ENCODE results near the gene LDB1. TPM values are rescaled to one million over a fixed set of nuclear protein-coding genes. Genes with fewer than 3 reads are reported as not detected.

Gene LDB1
- total and polyA plus RNA-seq, 2 of the 13 experiments (the other 11 are each of a cell fraction or from before 2014, with no cell fraction given) = 17.2 to 45.5 TPM

GRCh38 chr10:102120142-102120990 lies at the start of gene LDB1 (continued):
- TF ChIP-seq, protein P1, sequence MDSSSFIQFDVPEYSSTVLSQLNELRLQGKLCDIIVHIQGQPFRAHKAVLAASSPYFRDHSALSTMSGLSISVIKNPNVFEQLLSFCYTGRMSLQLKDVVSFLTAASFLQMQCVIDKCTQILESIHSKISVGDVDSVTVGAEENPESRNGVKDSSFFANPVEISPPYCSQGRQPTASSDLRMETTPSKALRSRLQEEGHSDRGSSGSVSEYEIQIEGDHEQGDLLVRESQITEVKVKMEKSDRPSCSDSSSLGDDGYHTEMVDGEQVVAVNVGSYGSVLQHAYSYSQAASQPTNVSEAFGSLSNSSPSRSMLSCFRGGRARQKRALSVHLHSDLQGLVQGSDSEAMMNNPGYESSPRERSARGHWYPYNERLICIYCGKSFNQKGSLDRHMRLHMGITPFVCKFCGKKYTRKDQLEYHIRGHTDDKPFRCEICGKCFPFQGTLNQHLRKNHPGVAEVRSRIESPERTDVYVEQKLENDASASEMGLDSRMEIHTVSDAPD (CRISPR knock-in tag; IDR thresholded peaks at IDR 0.05) = no peak
- TF ChIP-seq, protein P2, sequence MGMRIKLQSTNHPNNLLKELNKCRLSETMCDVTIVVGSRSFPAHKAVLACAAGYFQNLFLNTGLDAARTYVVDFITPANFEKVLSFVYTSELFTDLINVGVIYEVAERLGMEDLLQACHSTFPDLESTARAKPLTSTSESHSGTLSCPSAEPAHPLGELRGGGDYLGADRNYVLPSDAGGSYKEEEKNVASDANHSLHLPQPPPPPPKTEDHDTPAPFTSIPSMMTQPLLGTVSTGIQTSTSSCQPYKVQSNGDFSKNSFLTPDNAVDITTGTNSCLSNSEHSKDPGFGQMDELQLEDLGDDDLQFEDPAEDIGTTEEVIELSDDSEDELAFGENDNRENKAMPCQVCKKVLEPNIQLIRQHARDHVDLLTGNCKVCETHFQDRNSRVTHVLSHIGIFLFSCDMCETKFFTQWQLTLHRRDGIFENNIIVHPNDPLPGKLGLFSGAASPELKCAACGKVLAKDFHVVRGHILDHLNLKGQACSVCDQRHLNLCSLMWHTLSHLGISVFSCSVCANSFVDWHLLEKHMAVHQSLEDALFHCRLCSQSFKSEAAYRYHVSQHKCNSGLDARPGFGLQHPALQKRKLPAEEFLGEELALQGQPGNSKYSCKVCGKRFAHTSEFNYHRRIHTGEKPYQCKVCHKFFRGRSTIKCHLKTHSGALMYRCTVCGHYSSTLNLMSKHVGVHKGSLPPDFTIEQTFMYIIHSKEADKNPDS (CRISPR knock-in tag; IDR thresholded peaks at IDR 0.05) = no peak
- no peak for TF ChIP-seq GLMP (CRISPR knock-in tag; IDR thresholded peaks at IDR 0.05; ENCODE audit: borderline replicate concordance)
- no peak for TF ChIP-seq PHF5A (CRISPR knock-in tag; IDR thresholded peaks at IDR 0.05; ENCODE audit: low read depth, unreplicated experiment)
- no peak for TF ChIP-seq MNT (IDR thresholded peaks at IDR 0.05)
- TF ChIP-seq KDM3A (CRISPR knock-in tag; IDR thresholded peaks at IDR 0.05; ENCODE audit: low read depth) = no peak
- TF ChIP-seq ZMYM2 (CRISPR knock-in tag; IDR thresholded peaks at IDR 0.05) = no peak
- 0 out of 2 replicates have a peak, but pooled peaks have one; percentile 45 for TF ChIP-seq ZNF430 (CRISPR knock-in tag; IDR thresholded peaks at IDR 0.05)
- TF ChIP-seq, protein P3, sequence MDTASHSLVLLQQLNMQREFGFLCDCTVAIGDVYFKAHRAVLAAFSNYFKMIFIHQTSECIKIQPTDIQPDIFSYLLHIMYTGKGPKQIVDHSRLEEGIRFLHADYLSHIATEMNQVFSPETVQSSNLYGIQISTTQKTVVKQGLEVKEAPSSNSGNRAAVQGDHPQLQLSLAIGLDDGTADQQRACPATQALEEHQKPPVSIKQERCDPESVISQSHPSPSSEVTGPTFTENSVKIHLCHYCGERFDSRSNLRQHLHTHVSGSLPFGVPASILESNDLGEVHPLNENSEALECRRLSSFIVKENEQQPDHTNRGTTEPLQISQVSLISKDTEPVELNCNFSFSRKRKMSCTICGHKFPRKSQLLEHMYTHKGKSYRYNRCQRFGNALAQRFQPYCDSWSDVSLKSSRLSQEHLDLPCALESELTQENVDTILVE (CRISPR knock-in tag; IDR thresholded peaks at IDR 0.05) = peak; percentile 39; the same call in 1 of the 2 replicates
- TF ChIP-seq ZNF562 (CRISPR knock-in tag; IDR thresholded peaks at IDR 0.05; ENCODE audit: borderline replicate concordance) = no peak
- TF ChIP-seq PHB2 (IDR thresholded peaks at IDR 0.05; ENCODE audit: partially characterized antibody) = no peak
- no peak for TF ChIP-seq MTF1 (CRISPR knock-in tag; IDR thresholded peaks at IDR 0.05)
- TF ChIP-seq ZNF616 (CRISPR knock-in tag; IDR thresholded peaks at IDR 0.05; ENCODE audit: low read depth) = no peak
- TF ChIP-seq CEBPB (IDR thresholded peaks at IDR 0.05; ENCODE audit: borderline replicate concordance, low read depth, low read length) = no peak
- no peak; the same call in 1 of the 2 replicates for TF ChIP-seq MAZ (IDR thresholded peaks at IDR 0.05; ENCODE audit: borderline replicate concordance, low read depth, low read length)
- peak; percentile 62; the same call in 1 of the 2 replicates for TF ChIP-seq MAZ (CRISPR knock-in tag; IDR thresholded peaks at IDR 0.05; ENCODE audit: low read depth)
- TF ChIP-seq, protein P4, sequence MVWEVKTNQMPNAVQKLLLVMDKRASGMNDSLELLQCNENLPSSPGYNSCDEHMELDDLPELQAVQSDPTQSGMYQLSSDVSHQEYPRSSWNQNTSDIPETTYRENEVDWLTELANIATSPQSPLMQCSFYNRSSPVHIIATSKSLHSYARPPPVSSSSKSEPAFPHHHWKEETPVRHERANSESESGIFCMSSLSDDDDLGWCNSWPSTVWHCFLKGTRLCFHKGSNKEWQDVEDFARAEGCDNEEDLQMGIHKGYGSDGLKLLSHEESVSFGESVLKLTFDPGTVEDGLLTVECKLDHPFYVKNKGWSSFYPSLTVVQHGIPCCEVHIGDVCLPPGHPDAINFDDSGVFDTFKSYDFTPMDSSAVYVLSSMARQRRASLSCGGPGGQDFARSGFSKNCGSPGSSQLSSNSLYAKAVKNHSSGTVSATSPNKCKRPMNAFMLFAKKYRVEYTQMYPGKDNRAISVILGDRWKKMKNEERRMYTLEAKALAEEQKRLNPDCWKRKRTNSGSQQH (CRISPR knock-in tag; IDR thresholded peaks at IDR 0.05; ENCODE audit: low read depth) = no peak
- TF ChIP-seq CAMTA2 (CRISPR knock-in tag; IDR thresholded peaks at IDR 0.05; ENCODE audit: borderline replicate concordance) = no peak
- no peak for TF ChIP-seq ZNF224 (CRISPR knock-in tag; IDR thresholded peaks at IDR 0.05)
